Measurements from ENCODE around the gene ATP6V1G3.

The ATP6V1G3 gene

DNA sequence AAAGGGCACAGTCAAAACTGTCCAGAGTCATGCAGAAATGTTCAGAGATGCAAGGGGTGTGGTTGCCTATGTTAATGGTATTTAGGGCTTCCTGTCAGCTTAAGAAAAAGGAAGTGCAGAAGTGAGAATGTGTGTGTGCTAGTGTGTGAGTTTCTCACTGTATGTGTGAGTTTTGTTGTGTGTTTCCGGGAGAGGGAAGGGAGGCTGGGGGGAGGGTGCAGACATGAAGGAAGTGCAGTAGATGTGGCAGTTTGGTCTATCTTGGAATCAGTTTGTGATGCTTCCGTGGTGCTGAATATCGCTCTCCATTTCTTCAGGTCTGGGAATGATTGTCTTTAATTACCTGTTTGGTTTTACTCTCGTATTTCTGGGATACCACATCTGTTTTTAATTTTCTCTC is 16.5 kb upstream of the ATP6V1G3 start:
- no peak overlapping the region for H3K4me3 ChIP-seq (replicated peaks in 1 of 2; ENCODE audit: low read depth in 2 of 2, low read length in 2 of 2)
- TF ChIP-seq, protein P1, sequence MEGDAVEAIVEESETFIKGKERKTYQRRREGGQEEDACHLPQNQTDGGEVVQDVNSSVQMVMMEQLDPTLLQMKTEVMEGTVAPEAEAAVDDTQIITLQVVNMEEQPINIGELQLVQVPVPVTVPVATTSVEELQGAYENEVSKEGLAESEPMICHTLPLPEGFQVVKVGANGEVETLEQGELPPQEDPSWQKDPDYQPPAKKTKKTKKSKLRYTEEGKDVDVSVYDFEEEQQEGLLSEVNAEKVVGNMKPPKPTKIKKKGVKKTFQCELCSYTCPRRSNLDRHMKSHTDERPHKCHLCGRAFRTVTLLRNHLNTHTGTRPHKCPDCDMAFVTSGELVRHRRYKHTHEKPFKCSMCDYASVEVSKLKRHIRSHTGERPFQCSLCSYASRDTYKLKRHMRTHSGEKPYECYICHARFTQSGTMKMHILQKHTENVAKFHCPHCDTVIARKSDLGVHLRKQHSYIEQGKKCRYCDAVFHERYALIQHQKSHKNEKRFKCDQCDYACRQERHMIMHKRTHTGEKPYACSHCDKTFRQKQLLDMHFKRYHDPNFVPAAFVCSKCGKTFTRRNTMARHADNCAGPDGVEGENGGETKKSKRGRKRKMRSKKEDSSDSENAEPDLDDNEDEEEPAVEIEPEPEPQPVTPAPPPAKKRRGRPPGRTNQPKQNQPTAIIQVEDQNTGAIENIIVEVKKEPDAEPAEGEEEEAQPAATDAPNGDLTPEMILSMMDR (IDR thresholded peaks at IDR 0.05; ENCODE audit: low read depth, low read length), result no peak
- no peak for DNase-seq (ENCODE audit: low read depth in 2 of 2)

- no peak overlapping the region for H3K4me3 ChIP-seq (replicated peaks in 1 of 2; ENCODE audit: low read depth in 2 of 2, low read length in 2 of 2)
- no peak for DNase-seq (ENCODE audit: low read depth in 2 of 2)
- TF ChIP-seq, protein P1 (IDR thresholded peaks at IDR 0.05; ENCODE audit: low read depth, low read length), result no peak
These were observed 12.4 kb upstream of the ATP6V1G3 start for GRCh38 chr1:198552668-198553416.

GRCh38 chr1:198550941-198551524 is 10.6 kb upstream of the ATP6V1G3 start:
- no peak overlapping the region for H3K4me3 ChIP-seq (replicated peaks in 1 of 2; ENCODE audit: low read depth in 2 of 2, low read length in 2 of 2)
- TF ChIP-seq, protein P1 (IDR thresholded peaks at IDR 0.05; ENCODE audit: low read depth, low read length), result no peak
- DNase-seq (ENCODE audit: low read depth in 2 of 2), result no peak

GRCh38 chr1:198549866-198550265 is 9.4 kb upstream of the ATP6V1G3 start:
- DNase-seq (ENCODE audit: low read depth in 2 of 2), result no peak
- no peak overlapping the region for H3K4me3 ChIP-seq (replicated peaks in 1 of 2; ENCODE audit: low read depth in 2 of 2, low read length in 2 of 2)
- TF ChIP-seq, protein P1 (IDR thresholded peaks at IDR 0.05; ENCODE audit: low read depth, low read length), result no peak

DNA sequence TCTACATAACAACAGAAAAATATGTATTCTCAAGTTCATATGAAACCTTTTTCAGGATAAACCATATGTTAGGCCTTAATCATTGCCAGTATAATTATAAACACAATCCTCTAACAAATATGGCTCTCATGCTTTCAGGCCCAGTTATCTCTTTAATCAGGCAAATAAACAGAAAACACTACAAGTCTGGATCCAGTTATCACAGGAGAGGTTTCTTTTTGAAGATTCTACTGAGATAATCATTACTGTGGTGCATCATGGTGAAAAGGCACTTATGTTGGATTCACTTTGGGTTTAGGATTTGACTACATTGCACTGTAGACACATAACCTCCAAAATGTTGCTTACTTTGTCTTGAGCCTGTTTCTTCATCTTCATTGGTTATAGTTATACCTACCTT is 8.4 kb upstream of the ATP6V1G3 start:
- TF ChIP-seq, protein P1 (IDR thresholded peaks at IDR 0.05; ENCODE audit: low read depth, low read length), result no peak
- H3K4me3 ChIP-seq (replicated peaks in 1 of 2; ENCODE audit: low read depth in 2 of 2, low read length in 2 of 2), result no peak overlapping the region
- no peak for DNase-seq (ENCODE audit: low read depth in 2 of 2)

GRCh38 chr1:198545156-198545555 is 4.7 kb upstream of the ATP6V1G3 start:
- DNase-seq (ENCODE audit: low read depth in 2 of 2), result no peak
- TF ChIP-seq, protein P1 (IDR thresholded peaks at IDR 0.05; ENCODE audit: low read depth, low read length), result no peak
- no peak overlapping the region for H3K4me3 ChIP-seq (replicated peaks in 1 of 2; ENCODE audit: low read depth in 2 of 2, low read length in 2 of 2)

All from cardiac fibroblast (primary cell).